KMS-11 (cell line): ENCODE data around the gene TADA3.

Experiments used
- H2AFZ ChIP-seq: fragments of 200-600 bp; sonication (generic); 2 replicates; pipeline ENCODE4 v1.6.1; 2016; ENCODE audit warnings: antibody characterized with exemption, mixed run types, low read depth
- H3K27ac ChIP-seq: fragments of 200-600 bp; sonication (generic); 2 replicates; pipeline ENCODE4 v1.6.1; 2016; ENCODE audit warnings: mild to moderate bottlenecking, mixed run types
- H3K27me3 ChIP-seq: fragments of 200-600 bp; sonication (generic); 2 replicates; pipeline ENCODE4 v1.6.1; 2017; ENCODE audit warnings: mild to moderate bottlenecking, low read depth, mixed run types, moderate library complexity; ENCODE audit not compliant: insufficient read depth
- H3K36me3 ChIP-seq: fragments of 200-600 bp; sonication (generic); 2 replicates; pipeline ENCODE4 v1.6.1; 2017; ENCODE audit warnings: mild to moderate bottlenecking, mixed run types; ENCODE audit not compliant: insufficient read depth
- H3K4me1 ChIP-seq: fragments of 200-600 bp; sonication (generic); 2 replicates; pipeline ENCODE4 v1.6.1; 2016; ENCODE audit warnings: mild to moderate bottlenecking, low read depth, mixed run types; ENCODE audit not compliant: poor library complexity, severe bottlenecking
- H3K4me2 ChIP-seq: fragments of 200-600 bp; sonication (generic); 2 replicates; pipeline ENCODE4 v1.7.0; 2016; ENCODE audit warnings: mild to moderate bottlenecking, mixed run types
- H3K4me3 ChIP-seq: fragments of 200-600 bp; sonication (generic); IDR thresholded peaks from 2 replicates; pipeline ENCODE4 v1.6.1; 2017; ENCODE audit warnings: low read depth, low read length, mixed read lengths; ENCODE audit not compliant: insufficient read depth
- H3K79me2 ChIP-seq: fragments of 200-600 bp; sonication (generic); 2 replicates; pipeline ENCODE4 v1.6.1; 2016; ENCODE audit warnings: low read depth, mixed run types; ENCODE audit not compliant: insufficient read depth
- H3K9ac ChIP-seq: fragments of 200-600 bp; sonication (generic); 2 replicates; pipeline ENCODE4 v1.6.1; 2016; ENCODE audit warnings: mild to moderate bottlenecking, mixed run types
- H4K20me1 ChIP-seq: fragments of 200-600 bp; sonication (generic); 2 replicates; pipeline ENCODE4 v1.6.1; 2016; ENCODE audit warnings: mild to moderate bottlenecking, mixed run types; ENCODE audit not compliant: insufficient read depth
- TF ChIP-seq, protein P1 (sequence below): fragments of 200-600 bp; sonication (generic); conservative IDR thresholded peaks from 2 replicates; pipeline ENCODE4 v1.6.1; 2017; ENCODE audit warnings: low read depth, mild to moderate bottlenecking, antibody characterized with exemption, low read length, moderate library complexity, mixed read lengths

TADA3 gene

DNA sequence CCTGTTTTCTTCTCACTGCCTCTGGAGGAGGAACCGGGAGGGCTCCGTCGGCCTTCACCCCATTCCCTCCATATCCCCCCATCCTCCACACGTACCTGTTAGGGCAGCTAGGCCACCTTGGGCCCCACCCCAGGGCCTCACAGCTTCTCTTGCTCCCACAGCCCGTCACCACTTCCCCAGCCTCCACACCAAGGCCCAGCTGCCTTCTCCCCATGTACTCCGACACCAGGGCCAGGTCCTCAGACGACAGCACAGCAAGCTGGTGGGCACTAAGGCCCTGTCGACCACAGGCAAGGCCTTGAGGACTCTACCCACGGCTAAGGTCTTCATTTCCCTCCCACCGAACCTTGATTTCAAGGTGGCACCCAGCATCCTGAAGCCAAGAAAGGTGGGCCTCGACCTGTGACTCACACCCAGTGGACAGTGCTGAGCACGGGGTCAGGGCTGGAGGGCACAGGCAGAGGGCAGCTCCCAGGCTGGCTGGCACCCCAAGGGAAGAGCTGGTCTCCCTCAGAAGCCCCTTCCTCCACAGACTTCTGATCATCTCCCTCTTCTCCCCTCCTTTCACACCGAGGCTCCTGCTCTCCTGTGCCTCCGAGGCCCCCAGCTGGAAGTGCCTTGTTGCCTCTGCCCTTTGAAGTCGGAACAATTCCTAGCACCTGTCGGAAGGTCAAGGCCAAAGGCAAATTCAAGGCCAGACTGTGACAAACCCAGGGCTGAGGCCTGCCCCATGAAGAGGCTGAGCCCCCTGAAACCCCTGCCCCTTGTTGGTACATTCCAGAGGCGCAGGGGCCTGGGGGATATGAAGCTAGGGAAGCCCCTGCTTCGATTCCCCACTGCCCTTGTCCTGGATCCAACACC is 42.5 kb upstream of the TADA3 start:
- Histone ChIP-seq H4K20me1 (no peaks in the 10 kb centered on the region), H3K79me2 (no peaks in the 10 kb centered on the region), H3K4me1 (no peaks in the 10 kb centered on the region), H3K4me3 (no peak overlapping the region), H3K4me2 (no peak overlapping the region), H3K27ac (no peak overlapping the region), H3K36me3 (no peaks in the 10 kb centered on the region), H2AFZ (no peak overlapping the region), H3K9ac (no peak overlapping the region), H3K27me3 (no peaks in the 10 kb centered on the region)
- TF ChIP-seq, protein P1, sequence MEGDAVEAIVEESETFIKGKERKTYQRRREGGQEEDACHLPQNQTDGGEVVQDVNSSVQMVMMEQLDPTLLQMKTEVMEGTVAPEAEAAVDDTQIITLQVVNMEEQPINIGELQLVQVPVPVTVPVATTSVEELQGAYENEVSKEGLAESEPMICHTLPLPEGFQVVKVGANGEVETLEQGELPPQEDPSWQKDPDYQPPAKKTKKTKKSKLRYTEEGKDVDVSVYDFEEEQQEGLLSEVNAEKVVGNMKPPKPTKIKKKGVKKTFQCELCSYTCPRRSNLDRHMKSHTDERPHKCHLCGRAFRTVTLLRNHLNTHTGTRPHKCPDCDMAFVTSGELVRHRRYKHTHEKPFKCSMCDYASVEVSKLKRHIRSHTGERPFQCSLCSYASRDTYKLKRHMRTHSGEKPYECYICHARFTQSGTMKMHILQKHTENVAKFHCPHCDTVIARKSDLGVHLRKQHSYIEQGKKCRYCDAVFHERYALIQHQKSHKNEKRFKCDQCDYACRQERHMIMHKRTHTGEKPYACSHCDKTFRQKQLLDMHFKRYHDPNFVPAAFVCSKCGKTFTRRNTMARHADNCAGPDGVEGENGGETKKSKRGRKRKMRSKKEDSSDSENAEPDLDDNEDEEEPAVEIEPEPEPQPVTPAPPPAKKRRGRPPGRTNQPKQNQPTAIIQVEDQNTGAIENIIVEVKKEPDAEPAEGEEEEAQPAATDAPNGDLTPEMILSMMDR: no peak

DNA sequence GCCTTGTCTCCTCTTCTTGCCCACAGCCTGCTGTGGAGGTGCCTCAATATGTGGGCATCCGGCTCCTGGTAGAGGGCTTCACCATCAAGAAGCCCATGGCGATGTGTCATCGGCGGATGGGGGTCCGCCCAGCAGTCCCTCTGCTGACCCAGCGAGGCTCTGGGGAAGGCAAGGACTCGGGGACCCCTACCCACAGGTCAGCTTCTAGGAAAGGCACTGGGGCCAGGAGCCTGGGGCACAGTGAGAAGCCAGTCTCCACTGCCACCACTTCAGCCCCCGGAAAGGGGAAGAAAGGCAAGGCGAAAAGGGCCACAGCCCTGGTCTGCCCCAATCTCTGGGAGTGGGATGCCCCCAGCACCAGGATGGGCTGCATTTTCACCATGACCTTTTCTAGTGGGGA is 40.8 kb upstream of the TADA3 start:
- H3K4me2 ChIP-seq: no peak overlapping the region
- H3K4me3 ChIP-seq: no peak overlapping the region
- TF ChIP-seq, protein P1: no peak
- no peak overlapping the region for H3K27ac ChIP-seq
- no peaks in the 10 kb centered on the region for H3K27me3 ChIP-seq
- no peaks in the 10 kb centered on the region for H3K36me3 ChIP-seq
- H3K9ac ChIP-seq: no peak overlapping the region
- H3K79me2 ChIP-seq: no peaks in the 10 kb centered on the region
- H3K4me1 ChIP-seq: no peaks in the 10 kb centered on the region
- no peak overlapping the region for H2AFZ ChIP-seq
- no peaks in the 10 kb centered on the region for H4K20me1 ChIP-seq

DNA sequence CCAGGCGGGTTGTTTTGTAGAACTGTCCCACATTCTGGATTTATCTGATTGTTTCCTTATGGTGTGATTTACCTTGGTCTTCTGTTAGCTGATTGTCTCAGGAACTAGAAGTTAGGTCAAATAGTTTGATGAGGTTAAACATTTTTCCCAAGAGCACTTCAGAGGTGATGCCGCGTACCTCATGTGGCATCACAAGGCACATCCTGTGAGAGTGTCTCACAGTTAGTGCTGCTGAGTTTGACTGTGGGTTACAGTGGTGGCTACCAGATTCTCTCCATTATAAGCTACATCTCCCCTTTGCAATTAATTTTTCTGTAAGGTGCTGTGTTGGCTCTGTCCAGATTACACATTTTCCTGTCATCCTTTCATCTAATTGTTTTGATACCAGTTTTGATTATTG is 39.0 kb upstream of the TADA3 start:
- H3K4me3 ChIP-seq: no peak overlapping the region
- H3K9ac ChIP-seq: no peak overlapping the region
- H3K4me1 ChIP-seq: no peaks in the 10 kb centered on the region
- TF ChIP-seq, protein P1: no peak
- H3K36me3 ChIP-seq: no peaks in the 10 kb centered on the region
- no peak overlapping the region for H3K27ac ChIP-seq
- no peak overlapping the region for H3K4me2 ChIP-seq
- H3K79me2 ChIP-seq: no peaks in the 10 kb centered on the region
- H4K20me1 ChIP-seq: no peaks in the 10 kb centered on the region
- H2AFZ ChIP-seq: no peak overlapping the region
- no peaks in the 10 kb centered on the region for H3K27me3 ChIP-seq

DNA sequence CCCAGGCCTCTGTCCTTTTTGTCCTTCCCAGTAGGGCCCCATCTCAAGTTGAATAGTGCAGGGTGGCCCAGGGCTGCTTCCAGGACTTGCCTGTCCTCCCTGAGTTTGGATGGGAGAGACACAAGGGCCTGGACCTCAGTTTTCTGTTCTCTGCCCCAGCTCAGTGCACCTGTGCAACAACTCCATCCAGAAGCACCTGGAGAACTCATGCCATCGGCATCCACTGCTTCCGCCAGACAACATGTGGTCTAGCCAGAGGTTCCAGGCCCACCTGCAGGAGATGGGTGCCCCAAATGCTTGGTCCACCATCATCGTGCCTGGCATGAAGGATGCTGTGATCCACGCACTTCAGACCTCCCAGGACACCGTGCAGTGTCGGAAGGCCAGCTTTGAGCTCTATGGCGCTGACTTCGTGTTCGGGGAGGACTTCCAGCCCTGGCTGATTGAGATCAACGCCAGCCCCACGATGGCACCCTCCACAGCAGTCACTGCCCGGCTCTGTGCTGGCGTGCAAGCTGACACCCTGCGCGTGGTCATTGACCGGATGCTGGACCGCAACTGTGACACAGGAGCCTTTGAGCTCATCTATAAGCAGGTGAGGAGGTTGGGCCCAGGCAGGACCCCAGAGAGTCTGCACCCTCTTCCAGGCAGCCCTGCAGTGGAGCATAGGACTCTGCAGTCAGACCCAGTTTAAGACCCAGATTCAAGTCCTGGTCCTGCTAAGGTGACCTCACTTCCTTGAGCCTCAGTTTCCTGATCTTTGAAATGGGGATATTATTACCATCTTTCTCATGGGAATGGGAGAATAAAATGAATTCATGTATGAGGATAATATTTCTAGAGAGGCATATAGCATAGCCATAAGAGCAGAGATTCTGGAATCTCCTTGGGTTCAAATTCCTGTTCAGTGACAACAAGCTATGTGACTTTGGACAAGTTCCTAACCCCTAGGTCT is 36.8 kb upstream of the TADA3 start:
- Histone ChIP-seq H3K4me3 (no peak overlapping the region), H3K27ac (no peak overlapping the region), H3K36me3 (no peaks in the 10 kb centered on the region), H3K4me1 (no peaks in the 10 kb centered on the region), H3K27me3 (no peaks in the 10 kb centered on the region), H4K20me1 (no peaks in the 10 kb centered on the region), H3K4me2 (no peak overlapping the region), H3K79me2 (no peaks in the 10 kb centered on the region), H2AFZ (no peak overlapping the region), H3K9ac (no peak overlapping the region)
- TF ChIP-seq, protein P1: no peak
